Stimulated activated effector memory CD8-positive, alpha-beta T cell treated with anti-CD3 and anti-CD28 coated beads, Interleukin-12 subunit alpha, Interleukin-12 subunit beta, amount 100 ng/mL, for 72 hours (primary cell): ENCODE data around the gene RTP1.
A peak's percentile ranks its signal among the peaks of the same experiment; 100 is the strongest.
"Not testable (repeated sequence)": the region's sequence is repeated elsewhere in the genome, so short reads cannot be mapped to it uniquely, and the experiment has no call there.

Experiments used
- ATAC-seq: fragments of 150-1000 bp; cut with Tn5 transposase; 2 replicates; pipeline ENCODE4 v1.10.0; 2021
- DNase-seq, 2 donors: peaks; one replicate each; pipeline ENCODE4 v3.0.0; 2021 to 2022; ENCODE audit warnings: low spot score in 2 of 2
- H3K27ac Mint-ChIP-seq: one replicate; pipeline ENCODE4 v1.8.0; 2022; ENCODE audit warnings: mild to moderate bottlenecking, mixed read lengths
- H3K36me3 Mint-ChIP-seq: one replicate; pipeline ENCODE4 v1.8.0; 2022; ENCODE audit warnings: mild to moderate bottlenecking, mixed read lengths
- H3K4me1 Mint-ChIP-seq: one replicate; pipeline ENCODE4 v1.8.0; 2022; ENCODE audit warnings: mixed read lengths
- H3K4me3 Mint-ChIP-seq: one replicate; pipeline ENCODE4 v1.8.0; 2022; ENCODE audit warnings: mild to moderate bottlenecking, mixed read lengths
- H3K9me3 Mint-ChIP-seq: one replicate; pipeline ENCODE4 v1.8.0; 2022; ENCODE audit warnings: mixed read lengths

The RTP1 gene

DNA sequence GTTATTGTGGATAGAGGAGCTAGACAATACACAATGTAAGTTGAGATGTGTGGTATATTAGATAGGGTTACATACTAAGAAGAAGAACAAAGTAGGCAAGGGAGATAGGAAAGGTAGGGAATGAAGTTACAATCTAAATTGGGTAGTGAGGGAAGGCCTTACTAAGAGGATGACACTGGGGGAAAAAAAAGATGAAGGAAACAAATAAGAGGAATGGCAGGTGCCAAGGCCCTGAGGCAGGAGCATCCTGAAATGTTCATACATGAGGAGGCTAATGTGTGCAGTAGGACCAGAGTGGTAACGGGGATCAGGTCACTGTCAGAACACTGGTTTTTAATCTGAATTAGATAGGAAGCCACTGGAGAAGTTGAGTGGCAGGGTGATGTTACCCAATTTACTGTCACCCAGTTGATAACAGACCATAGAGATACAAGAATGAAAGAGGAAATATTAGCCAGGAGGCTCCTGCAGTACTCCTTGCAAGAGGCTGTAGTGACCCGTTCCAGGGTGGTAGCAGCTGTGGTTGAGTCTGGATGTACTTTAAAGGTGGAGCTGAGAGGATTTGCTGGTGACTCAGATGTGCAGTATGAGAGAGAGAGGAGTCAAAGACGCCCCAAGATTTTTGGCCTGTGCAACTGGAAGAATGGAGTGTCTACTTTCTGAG is 14.4 kb downstream of the RTP1 start:
- DNase-seq, result no peak
- no peak for ATAC-seq
- H3K27ac Mint-ChIP-seq, result no peak overlapping the region

GRCh38 chr3:187212196-187212545 is 14.9 kb downstream of the RTP1 start:
- DNase-seq (no peak), ATAC-seq (no peak)
- Mint-ChIP-seq H3K36me3 (no peaks in the 10 kb centered on the region), H3K4me3 (no peak overlapping the region), H3K27ac (no peak overlapping the region), H3K4me1 (no peaks in the 10 kb centered on the region), H3K9me3 (peaks cover 2% of the 10 kb centered on the region)

More for the DNA sequence above, 14.4 kb downstream of the RTP1 start:
- Mint-ChIP-seq H3K36me3 (no peaks in the 10 kb centered on the region), H3K9me3 (peaks cover 2% of the 10 kb centered on the region), H3K4me3 (no peak overlapping the region), H3K4me1 (no peaks in the 10 kb centered on the region)

DNA sequence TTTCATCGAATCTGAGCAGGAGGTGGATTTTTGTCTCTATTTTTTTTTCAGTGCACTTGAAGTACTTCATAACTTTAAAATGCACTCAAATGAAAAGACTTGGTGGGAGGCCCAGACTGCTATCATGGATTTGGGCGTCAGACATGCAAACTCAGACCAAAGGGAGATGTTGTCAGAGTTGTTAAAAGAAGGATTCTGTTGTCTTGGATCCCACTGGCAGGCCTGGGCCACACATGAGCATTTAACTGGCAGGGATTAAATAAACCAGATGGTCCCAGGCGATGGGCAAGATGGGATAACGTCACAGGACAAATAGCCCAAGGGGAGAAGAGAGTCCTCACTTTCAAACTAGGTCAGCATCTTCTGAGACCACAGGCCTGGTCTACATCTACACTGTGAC is 15.4 kb downstream of the RTP1 start:
- Mint-ChIP-seq H3K27ac (no peak overlapping the region), H3K9me3 (no peaks in the 10 kb centered on the region), H3K36me3 (no peaks in the 10 kb centered on the region), H3K4me3 (no peak overlapping the region), H3K4me1 (no peaks in the 10 kb centered on the region)
- ATAC-seq, result no peak
- DNase-seq, result no peak

DNA sequence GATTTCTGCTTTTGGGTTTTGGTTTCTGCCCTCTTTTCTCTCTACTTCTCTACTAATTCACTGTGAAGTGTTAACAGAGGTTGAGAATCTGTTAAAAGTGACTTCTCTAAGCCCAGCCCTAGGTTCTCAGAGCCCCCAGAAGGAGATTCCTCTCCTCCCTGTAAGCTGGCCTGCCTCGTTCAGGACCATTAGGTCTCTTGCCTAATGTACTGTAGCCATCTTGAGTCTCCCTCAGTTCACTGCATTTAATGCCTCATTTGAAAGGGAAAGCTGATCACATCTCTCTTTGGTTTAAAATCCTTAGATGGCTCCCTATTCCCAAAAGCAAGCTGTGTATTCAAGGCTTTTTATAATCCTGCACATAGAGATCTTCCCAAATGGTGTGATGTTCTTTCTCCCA is 16.3 kb downstream of the RTP1 start:
- DNase-seq (no peak), ATAC-seq (no peak)
- H3K4me1 Mint-ChIP-seq, result no peaks in the 10 kb centered on the region
- H3K27ac Mint-ChIP-seq, result no peak overlapping the region
- no peaks in the 10 kb centered on the region for H3K36me3 Mint-ChIP-seq
- H3K4me3 Mint-ChIP-seq, result no peak overlapping the region
- no peaks in the 10 kb centered on the region for H3K9me3 Mint-ChIP-seq

GRCh38 chr3:187215460-187215859 is 18.2 kb downstream of the RTP1 start:
- Mint-ChIP-seq H3K9me3 (no peaks in the 10 kb centered on the region), H3K36me3 (no peaks in the 10 kb centered on the region), H3K27ac (no peak overlapping the region), H3K4me1 (no peaks in the 10 kb centered on the region), H3K4me3 (no peak overlapping the region)
- no peak for ATAC-seq
- no peak for DNase-seq

DNA sequence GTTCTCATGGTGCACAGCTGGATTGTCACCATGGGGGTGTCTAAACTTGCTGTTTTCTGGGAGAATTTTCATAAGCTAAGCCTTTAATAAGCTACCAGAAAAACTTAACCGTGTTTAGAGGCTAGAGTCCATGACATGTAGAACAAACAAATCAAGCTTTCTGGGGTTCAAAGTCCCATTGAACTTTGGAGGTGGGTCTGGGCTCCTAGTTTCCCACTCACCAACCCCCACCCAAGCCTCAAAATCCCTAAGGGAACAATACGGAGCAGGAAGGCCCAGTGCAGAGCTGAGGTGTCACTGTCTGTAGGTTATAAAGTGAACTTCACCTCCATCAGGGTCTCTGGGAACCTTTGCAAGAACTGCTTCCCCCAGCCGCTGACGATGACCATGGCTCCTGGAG is 25.5 kb downstream of the RTP1 start:
- Mint-ChIP-seq H3K4me1 (no peaks in the 10 kb centered on the region), H3K36me3 (no peaks in the 10 kb centered on the region), H3K27ac (no peak overlapping the region), H3K4me3 (no peak overlapping the region), H3K9me3 (no peaks in the 10 kb centered on the region)
- DNase-seq, result no peak
- ATAC-seq, result no peak

GRCh38 chr3:187223799-187224198 is 26.5 kb downstream of the RTP1 start:
- H3K4me3 Mint-ChIP-seq, result no peak overlapping the region
- no peaks in the 10 kb centered on the region for H3K9me3 Mint-ChIP-seq
- ATAC-seq (no peak), DNase-seq (no peak)
- H3K27ac Mint-ChIP-seq, result no peak overlapping the region
- H3K36me3 Mint-ChIP-seq, result no peaks in the 10 kb centered on the region
- H3K4me1 Mint-ChIP-seq, result no peaks in the 10 kb centered on the region

DNA sequence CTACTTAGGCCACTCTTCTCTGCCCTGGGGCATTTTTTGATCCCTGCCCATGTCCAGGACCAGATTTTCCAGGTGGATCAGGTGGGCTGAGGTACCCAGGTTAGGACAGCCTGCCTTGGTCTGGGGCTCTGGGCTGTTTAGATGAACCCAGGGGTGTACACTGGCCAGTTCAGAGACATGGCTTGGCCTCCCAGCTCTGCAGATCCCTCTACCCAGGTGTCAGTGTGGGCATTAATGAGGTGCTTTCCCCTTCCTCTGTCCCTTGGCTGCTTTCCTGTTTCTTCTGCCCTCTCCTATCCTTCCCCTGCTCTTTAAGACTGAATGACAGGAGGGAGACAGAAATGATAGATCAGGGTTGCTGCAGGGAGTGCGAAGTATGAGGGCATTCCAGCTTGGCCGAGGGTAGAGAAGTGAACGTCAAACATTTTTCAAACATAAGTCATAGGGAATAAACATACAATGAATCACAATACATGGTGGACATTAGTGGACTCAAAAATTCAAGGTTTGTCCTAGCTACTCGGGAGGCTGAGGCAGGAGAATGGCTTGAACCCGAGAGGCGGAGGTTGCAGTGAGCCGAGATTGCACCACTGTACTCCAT is 30.5 kb downstream of the RTP1 start:
- Mint-ChIP-seq H3K36me3 (no peaks in the 10 kb centered on the region), H3K27ac (no peak overlapping the region), H3K9me3 (no peaks in the 10 kb centered on the region), H3K4me1 (no peaks in the 10 kb centered on the region), H3K4me3 (no peak overlapping the region)
- DNase-seq (no peak), ATAC-seq (no peak)

- Mint-ChIP-seq H3K27ac (no peak overlapping the region), H3K9me3 (no peaks in the 10 kb centered on the region), H3K4me1 (no peaks in the 10 kb centered on the region), H3K36me3 (no peaks in the 10 kb centered on the region), H3K4me3 (no peak overlapping the region)
- ATAC-seq (peak; percentile 20), DNase-seq (no peak)
Observed at GRCh38 chr3:187228740-187229139, 31.5 kb downstream of the RTP1 start.

DNA sequence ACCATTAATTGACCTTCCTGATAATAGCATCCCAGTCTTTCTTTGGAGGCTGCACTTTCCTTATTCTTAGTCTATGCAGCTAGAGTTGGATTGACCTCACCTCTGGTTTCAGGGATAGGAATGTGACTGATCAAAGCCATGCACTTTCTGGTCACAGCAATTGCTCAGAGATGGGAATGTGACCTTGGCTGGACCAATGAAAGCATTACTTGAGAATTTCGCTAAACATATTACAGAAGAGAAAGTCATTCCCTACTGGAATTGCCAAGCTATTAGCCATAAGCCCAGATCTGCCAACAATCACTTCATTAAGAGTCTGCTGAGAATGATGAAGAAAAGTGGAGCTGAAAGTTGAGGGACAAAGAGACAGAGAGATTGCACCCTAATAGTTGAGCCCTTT is 32.7 kb downstream of the RTP1 start:
- Mint-ChIP-seq H3K36me3 (no peaks in the 10 kb centered on the region), H3K27ac (no peak overlapping the region), H3K9me3 (no peaks in the 10 kb centered on the region), H3K4me1 (no peaks in the 10 kb centered on the region), H3K4me3 (no peak overlapping the region)
- ATAC-seq (no peak), DNase-seq (no peak)

GRCh38 chr3:187236962-187237361 is 39.7 kb downstream of the RTP1 start:
- ATAC-seq (no peak), DNase-seq (no peak)
- Mint-ChIP-seq H3K4me1 (no peaks in the 10 kb centered on the region), H3K9me3 (no peaks in the 10 kb centered on the region), H3K36me3 (no peaks in the 10 kb centered on the region), H3K27ac (no peak overlapping the region), H3K4me3 (no peak overlapping the region)

- no peaks in the 10 kb centered on the region for H3K4me1 Mint-ChIP-seq
Observed at GRCh38 chr3:187237741-187238140, 40.5 kb downstream of the RTP1 start.

DNA sequence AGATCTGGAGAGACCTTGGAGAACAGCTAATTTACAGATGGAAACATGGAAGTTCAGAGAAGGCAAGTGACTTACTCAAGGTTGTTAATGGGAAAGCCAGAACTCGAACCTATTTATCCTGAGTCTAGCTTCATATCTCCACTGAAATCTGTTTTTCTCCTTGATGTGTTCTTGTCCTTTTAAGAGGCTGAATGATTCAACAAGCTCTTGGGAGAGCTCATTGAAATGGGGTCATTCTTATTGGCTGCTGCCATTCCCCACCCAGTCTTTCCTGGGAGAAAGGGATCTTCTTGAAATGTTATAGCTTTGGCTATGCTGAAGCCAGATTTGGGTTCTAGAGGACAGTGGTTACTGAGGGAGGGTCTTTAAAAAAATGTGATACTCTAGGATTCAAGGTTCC is 41.0 kb downstream of the RTP1 start:
- no peak for DNase-seq
- Mint-ChIP-seq H3K4me1 (no peaks in the 10 kb centered on the region), H3K9me3 (no peaks in the 10 kb centered on the region), H3K36me3 (no peaks in the 10 kb centered on the region), H3K27ac (no peak overlapping the region), H3K4me3 (no peak overlapping the region)
- no peak for ATAC-seq

More at GRCh38 chr3:187237741-187238140, 40.5 kb downstream of the RTP1 start:
- Mint-ChIP-seq H3K36me3 (no peaks in the 10 kb centered on the region), H3K9me3 (no peaks in the 10 kb centered on the region), H3K4me3 (no peak overlapping the region), H3K27ac (no peak overlapping the region)
- DNase-seq, result no peak
- no peak for ATAC-seq

- not testable (repeated sequence) for ATAC-seq, H3K4me3 Mint-ChIP-seq, H3K36me3 Mint-ChIP-seq, DNase-seq, H3K9me3 Mint-ChIP-seq, H3K4me1 Mint-ChIP-seq, H3K27ac Mint-ChIP-seq
Observed at GRCh38 chr3:187238835-187239234, 41.5 kb downstream of the RTP1 start.

DNA sequence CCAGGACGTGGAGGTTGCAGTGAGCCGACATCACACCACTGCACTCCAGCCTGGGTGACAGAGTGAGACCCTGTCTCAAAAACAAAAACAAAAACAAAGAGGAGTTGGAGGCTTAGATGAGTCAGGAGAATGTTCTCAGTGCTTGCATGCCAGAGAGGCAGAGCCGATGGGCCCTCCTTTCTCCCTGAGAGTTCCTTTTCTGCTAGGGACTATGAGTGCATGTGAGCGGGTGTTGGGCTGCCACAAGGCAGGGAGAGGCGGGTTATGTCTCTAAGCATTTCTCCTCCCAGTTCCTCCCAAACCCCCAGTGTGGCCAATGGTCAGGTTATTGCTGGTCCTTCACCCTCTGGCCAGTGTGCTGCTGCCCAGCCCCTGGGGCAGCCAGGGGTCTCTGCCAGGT is 45.1 kb downstream of the RTP1 start:
- no peak overlapping the region for H3K4me3 Mint-ChIP-seq
- H3K4me1 Mint-ChIP-seq, result no peaks in the 10 kb centered on the region
- no peak overlapping the region for H3K27ac Mint-ChIP-seq
- H3K36me3 Mint-ChIP-seq, result no peaks in the 10 kb centered on the region
- ATAC-seq (peak; percentile 11), DNase-seq (no peak)
- H3K9me3 Mint-ChIP-seq, result no peaks in the 10 kb centered on the region

GRCh38 chr3:187242900-187243299 is 45.6 kb downstream of the RTP1 start:
- Mint-ChIP-seq H3K9me3 (no peaks in the 10 kb centered on the region), H3K4me1 (no peaks in the 10 kb centered on the region), H3K27ac (no peak overlapping the region), H3K4me3 (no peak overlapping the region), H3K36me3 (no peaks in the 10 kb centered on the region)
- ATAC-seq (no peak), DNase-seq (no peak)
